ENCODE measurements around the gene BIRC3. TPM values are rescaled to one million over a fixed set of nuclear protein-coding genes. Genes with fewer than 3 reads are reported as not detected.

BIRC3 gene
- total RNA-seq, 1 donor from 2014 or later = 23.0 TPM

GRCh38 chr11:102384419-102385079 lies 67.3 kb downstream of the BIRC3 start:
- H3K9me3 ChIP-seq = no peaks in the 10 kb centered on the region
- H3K27me3 ChIP-seq = no peaks in the 10 kb centered on the region
- ATAC-seq (peak; percentile 39), DNase-seq (no peak)
- H3K4me1 ChIP-seq = no peaks in the 10 kb centered on the region
- intact Hi-C loops (cut with DNase I) = no loop called here
- no peak overlapping the region for H3K27ac ChIP-seq
- no peak overlapping the region for H3K4me3 ChIP-seq
- TF ChIP-seq, protein P1, sequence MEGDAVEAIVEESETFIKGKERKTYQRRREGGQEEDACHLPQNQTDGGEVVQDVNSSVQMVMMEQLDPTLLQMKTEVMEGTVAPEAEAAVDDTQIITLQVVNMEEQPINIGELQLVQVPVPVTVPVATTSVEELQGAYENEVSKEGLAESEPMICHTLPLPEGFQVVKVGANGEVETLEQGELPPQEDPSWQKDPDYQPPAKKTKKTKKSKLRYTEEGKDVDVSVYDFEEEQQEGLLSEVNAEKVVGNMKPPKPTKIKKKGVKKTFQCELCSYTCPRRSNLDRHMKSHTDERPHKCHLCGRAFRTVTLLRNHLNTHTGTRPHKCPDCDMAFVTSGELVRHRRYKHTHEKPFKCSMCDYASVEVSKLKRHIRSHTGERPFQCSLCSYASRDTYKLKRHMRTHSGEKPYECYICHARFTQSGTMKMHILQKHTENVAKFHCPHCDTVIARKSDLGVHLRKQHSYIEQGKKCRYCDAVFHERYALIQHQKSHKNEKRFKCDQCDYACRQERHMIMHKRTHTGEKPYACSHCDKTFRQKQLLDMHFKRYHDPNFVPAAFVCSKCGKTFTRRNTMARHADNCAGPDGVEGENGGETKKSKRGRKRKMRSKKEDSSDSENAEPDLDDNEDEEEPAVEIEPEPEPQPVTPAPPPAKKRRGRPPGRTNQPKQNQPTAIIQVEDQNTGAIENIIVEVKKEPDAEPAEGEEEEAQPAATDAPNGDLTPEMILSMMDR (IDR thresholded peaks at IDR 0.05) = no peak
- peaks cover 35% of the 10 kb centered on the region for H3K36me3 ChIP-seq

DNA sequence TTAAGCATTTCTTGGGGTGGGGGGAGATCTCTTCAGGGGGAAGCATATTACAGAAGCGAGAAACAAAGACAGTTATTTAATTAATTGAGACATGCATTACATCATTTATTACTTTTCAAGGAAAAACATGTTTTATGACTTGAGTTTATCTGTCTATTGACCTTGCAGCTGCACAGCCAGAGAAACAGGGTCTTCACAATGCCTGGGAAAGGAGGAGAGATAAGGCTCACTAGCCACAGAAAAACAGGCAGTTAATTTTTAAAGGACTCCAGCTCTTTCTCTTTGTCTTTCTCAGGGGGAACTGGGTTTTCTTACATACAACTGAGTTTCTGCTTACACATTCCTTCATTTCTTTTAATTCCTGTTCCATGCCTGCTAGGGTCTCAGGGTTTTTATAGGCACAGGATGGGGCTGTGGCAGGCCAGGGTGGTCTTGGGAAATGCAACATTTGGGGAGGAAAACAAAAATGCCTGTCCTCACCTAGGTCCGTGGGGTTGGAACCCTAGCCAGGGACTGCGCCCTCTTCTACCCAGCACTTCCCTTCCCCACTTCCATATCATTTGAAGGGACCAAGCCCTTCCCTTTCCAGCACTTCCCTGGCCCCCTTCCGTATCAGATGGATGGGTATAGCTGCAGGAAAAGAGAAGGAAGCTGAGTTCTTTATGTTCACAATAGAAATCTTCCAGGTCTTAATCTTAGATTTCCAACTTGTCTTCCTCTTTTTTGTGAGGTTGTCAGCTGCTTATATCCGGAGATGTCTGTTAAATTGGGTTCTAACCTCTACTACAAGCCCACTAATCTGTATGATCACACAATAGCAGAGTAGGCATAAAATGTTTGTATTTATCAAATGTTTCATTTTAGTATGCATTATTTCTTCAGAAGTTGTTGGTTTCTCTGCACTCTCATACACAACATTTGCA lies 68.1 kb downstream of the BIRC3 start:
- Histone ChIP-seq H3K27me3 (no peaks in the 10 kb centered on the region), H3K27ac (no peak overlapping the region), H3K4me3 (no peak overlapping the region), H3K9me3 (no peaks in the 10 kb centered on the region), H3K4me1 (no peaks in the 10 kb centered on the region), H3K36me3 (peaks cover 30% of the 10 kb centered on the region)
- intact Hi-C loops (cut with DNase I) = no loop called here
- DNase-seq (no peak), ATAC-seq (no peak)
- TF ChIP-seq, protein P1 (IDR thresholded peaks at IDR 0.05) = no peak

DNA sequence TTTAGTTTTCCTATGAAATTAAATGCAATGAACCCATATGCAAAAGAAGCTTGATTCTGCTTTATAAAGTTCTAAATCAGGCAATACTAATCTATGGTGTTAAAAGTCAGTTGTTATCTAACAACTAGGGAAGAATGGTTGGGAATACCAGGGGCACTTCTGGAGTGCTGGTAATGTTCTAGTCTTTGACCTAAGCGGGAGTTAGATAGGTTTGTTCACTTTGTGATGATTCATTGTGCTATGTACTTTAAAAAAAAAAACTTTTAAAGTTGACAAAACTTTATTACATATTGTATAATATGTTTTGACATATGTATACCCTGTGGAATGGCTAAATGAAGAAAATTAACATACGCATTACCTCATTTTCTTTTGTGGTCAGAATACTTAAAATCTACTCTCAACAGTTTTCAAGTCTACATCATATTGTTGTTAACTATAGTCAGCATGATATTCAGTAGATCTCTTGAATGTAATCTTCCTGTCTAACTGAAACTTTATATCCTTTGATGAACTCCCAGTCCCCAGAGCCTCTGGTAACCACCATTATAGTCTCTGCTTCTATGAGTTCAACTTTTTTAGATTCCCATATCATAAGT lies 69.0 kb downstream of the BIRC3 start:
- ATAC-seq = no peak
- DNase-seq = no peak
- Histone ChIP-seq H3K36me3 (peaks cover 24% of the 10 kb centered on the region), H3K4me3 (no peak overlapping the region), H3K27me3 (no peaks in the 10 kb centered on the region), H3K4me1 (no peaks in the 10 kb centered on the region), H3K9me3 (no peaks in the 10 kb centered on the region), H3K27ac (no peak overlapping the region)
- TF ChIP-seq, protein P1 (IDR thresholded peaks at IDR 0.05) = no peak
- intact Hi-C loops (cut with DNase I) = no loop called here

DNA sequence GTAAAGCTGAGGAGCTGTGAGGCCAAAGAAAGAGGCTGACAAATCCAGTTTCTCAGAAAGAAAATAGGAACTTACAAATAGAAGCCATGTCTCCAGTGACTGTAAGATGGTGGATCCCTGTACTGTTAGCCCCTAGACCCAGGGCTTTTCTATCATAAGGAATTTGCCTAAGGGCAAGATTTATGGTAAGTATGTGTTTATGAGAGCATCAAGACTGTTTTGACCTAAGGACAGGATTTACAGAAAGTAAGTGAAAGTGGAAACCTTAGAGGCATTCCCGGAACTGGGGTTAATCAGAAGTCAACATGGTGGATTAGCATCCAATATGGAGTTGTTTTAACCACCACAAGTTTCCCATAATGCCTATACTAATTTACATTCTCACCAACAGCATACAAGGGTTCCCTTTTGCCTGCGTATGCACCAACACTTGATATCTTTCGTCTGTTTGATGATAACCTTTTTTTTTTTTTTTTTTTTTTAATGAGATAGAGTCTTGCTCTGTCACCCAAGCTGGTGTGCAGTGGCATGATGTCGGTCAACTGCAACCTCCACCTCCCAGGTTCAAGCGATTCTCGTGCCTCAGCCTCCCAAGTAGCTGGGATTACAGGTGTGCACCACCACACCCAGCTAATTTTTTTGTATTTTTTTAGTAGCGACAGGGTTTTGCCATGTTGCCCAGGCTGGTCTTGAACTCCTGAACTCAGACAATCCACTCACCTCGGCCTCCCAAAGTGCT lies 69.9 kb downstream of the BIRC3 start:
- H3K4me3 ChIP-seq = no peak overlapping the region
- no peaks in the 10 kb centered on the region for H3K27me3 ChIP-seq
- DNase-seq (no peak), ATAC-seq (no peak)
- no peak overlapping the region for H3K27ac ChIP-seq
- no peaks in the 10 kb centered on the region for H3K9me3 ChIP-seq
- TF ChIP-seq, protein P1 (IDR thresholded peaks at IDR 0.05) = no peak
- H3K36me3 ChIP-seq = peaks cover 23% of the 10 kb centered on the region
- H3K4me1 ChIP-seq = no peaks in the 10 kb centered on the region
- intact Hi-C loops (cut with DNase I) = no loop called here

Other genes starting within 250 kb of the BIRC3 start
- 127 TPM for gene YAP1, start 207.0 kb upstream of the BIRC3 start, total RNA-seq
- gene BIRC2, start 29.7 kb downstream of the BIRC3 start, total RNA-seq = 44.1 TPM
- 203 TPM for gene TMEM123, start 135.3 kb downstream of the BIRC3 start, total RNA-seq
- 16.0 TPM for gene MMP7, start 213.3 kb downstream of the BIRC3 start, total RNA-seq